Cardiac fibroblast (primary cell): Measurements from ENCODE around the gene KCNMA1.
A peak's percentile ranks its signal among the peaks of the same experiment; 100 is the strongest.

Source experiments
- DNase-seq, 2 donors: peaks; one replicate each; pipeline versions ENCODE4 v3.0.0 to v3.0.0-alpha.2; 2010; ENCODE audit warnings: low read depth in 2 of 2
- H3K4me3 ChIP-seq, 2 donors: replicated peaks in 1 of 2; 1 replicate in 1 of 2; 2 replicates in 1 of 2; pipeline ENCODE4 v1.5.1; 2011; ENCODE audit warnings: low read depth in 2 of 2, low read length in 2 of 2, mild to moderate bottlenecking in 2 of 2, moderate library complexity in 1 of 2
- CTCF ChIP-seq: IDR thresholded peaks from one replicate; pipeline ENCODE4 v1.5.1; 2011; ENCODE audit warnings: low read depth, mild to moderate bottlenecking, low read length, inconsistent platforms

KCNMA1 gene

GRCh38 chr10:77355844-77356243 is 281.8 kb downstream of the KCNMA1 start:
- no peak for TF ChIP-seq CTCF
- peak; percentile 51 to 91 for DNase-seq
- no peak overlapping the region for H3K4me3 ChIP-seq

- no peak overlapping the region for H3K4me3 ChIP-seq
- peak; percentile 31 to 82 for DNase-seq
- no peak for TF ChIP-seq CTCF
These were observed 286.2 kb downstream of the KCNMA1 start for GRCh38 chr10:77351386-77351785.

GRCh38 chr10:77350711-77351119 is 286.9 kb downstream of the KCNMA1 start:
- TF ChIP-seq CTCF = peak; percentile 14
- no peak overlapping the region for H3K4me3 ChIP-seq
- peak; percentile 94 to 99 for DNase-seq

- no peak for DNase-seq
- TF ChIP-seq CTCF = no peak
- no peak overlapping the region for H3K4me3 ChIP-seq
These were observed 287.5 kb downstream of the KCNMA1 start for GRCh38 chr10:77350134-77350533.

- H3K4me3 ChIP-seq = no peak overlapping the region
- no peak for DNase-seq
- TF ChIP-seq CTCF = no peak
These were observed 288.4 kb downstream of the KCNMA1 start for GRCh38 chr10:77349226-77349625.

GRCh38 chr10:77348751-77349150 is 288.9 kb downstream of the KCNMA1 start:
- DNase-seq = no peak
- H3K4me3 ChIP-seq = no peak overlapping the region
- TF ChIP-seq CTCF = no peak

GRCh38 chr10:77348082-77348481 is 289.5 kb downstream of the KCNMA1 start:
- no peak for TF ChIP-seq CTCF
- H3K4me3 ChIP-seq = no peak overlapping the region
- peak in 1 of 2 donors; percentile 47 for DNase-seq
